ENCODE data around the gene FAM227A.
"Not testable (repeated sequence)": the region's sequence is repeated elsewhere in the genome, so short reads cannot be mapped to it uniquely, and the experiment has no call there.

The FAM227A gene

DNA sequence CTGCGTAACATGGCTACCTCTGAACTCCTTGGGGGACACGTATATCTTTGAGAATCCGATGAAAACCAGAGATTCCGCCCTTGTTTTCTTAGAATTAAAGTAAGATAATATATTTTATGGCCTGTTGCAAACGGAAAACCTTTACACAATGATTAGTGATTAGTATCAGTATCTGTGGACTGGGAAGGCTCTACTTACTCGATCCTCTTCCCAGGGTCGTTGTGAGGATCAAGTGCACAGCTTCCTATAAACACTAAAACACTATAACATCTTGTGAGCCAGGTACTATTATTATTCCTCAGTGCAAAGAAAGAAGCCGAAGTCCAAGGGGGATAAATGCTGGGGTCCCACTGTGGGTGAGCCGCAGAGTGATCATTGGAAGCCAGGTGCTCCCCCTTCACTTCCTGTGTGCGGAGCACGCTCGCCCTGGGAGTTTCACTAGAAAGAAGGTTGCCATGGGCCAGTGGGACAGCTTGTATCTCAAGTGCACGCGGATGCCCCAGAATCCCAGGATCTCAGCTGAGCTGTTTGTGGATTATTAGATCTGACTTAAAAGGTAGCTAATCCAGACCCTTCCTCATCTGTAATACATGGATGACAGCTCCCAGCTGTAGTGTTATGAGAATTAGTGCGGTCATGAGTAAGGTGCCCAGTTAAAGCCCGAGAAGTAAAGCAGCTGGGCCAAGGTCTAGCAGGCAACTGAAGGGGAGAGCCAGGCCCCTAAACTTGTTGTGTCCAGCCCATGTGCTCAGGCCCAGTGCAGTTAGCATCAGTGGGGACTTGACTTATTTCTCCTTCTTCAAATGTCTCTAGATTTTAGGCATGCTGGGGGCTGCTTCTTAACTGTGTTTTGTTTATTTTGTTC lies 1.1 kb upstream of the FAM227A start:
- no peaks in the 10 kb centered on the region for H3K36me3 ChIP-seq (ENCODE audit: control insufficient read depth, insufficient read depth, low read length)
- no peaks in the 10 kb centered on the region for H3K27me3 ChIP-seq (ENCODE audit: control insufficient read depth, insufficient read depth, low read length, poor library complexity, severe bottlenecking)
- H3K4me3 ChIP-seq (ENCODE audit: insufficient read depth, low read depth, low read length) = peak overlapping the region; percentile 64
- WGBS, 2 experiments = 20 to 22% methylated on average over 14 to 16 of the region's 16 CpGs
- H3K9me3 ChIP-seq (ENCODE audit: control insufficient read depth, low read length) = no peaks in the 10 kb centered on the region
- no peak overlapping the region for H3K27ac ChIP-seq (ENCODE audit: insufficient read depth, low read depth, low read length, poor library complexity, severe bottlenecking)
- H3K4me1 ChIP-seq (ENCODE audit: control insufficient read depth, insufficient read depth, low read length) = peaks cover 4% of the 10 kb centered on the region

DNA sequence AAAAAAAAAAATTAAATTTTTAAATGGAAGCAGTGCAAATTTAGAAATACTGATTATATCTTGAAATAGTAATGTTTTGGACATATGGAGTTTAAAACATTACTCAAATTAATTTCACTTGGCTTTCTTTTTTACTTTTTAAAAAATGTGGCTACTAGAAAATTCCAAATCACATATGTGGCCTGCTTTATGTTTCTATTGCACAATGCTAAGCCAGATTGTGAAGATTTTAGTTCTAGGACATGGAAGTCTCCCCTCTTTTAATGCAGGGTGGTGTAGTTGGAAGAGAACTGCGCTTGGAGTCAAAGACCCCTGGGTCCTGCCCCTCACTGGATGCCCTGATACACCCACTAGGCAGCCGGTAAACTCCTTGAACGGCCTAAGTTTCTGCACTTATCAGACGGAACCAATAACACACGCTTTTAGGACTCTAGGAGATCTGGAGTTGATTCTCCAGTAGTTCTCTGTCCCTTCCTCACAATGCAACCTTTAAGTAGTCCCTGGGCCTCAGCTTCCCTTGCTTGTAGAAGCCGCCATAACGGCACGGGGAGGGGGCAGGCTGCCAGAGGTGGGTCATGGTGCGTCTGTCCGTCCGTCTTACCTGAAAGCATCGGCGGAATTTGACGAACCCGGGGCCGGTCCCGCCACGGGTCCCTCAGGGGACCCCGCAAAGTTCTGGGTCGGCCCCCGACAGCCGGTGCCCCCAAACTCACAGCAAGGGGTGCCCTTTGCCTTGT lies 505 bp downstream of the FAM227A start:
- Histone ChIP-seq H3K9me3 (ENCODE audit: control insufficient read depth, low read length) (no peaks in the 10 kb centered on the region), H3K36me3 (ENCODE audit: control insufficient read depth, insufficient read depth, low read length) (no peaks in the 10 kb centered on the region), H3K4me1 (ENCODE audit: control insufficient read depth, insufficient read depth, low read length) (peaks cover 4% of the 10 kb centered on the region), H3K27me3 (ENCODE audit: control insufficient read depth, insufficient read depth, low read length, poor library complexity, severe bottlenecking) (no peaks in the 10 kb centered on the region), H3K4me3 (ENCODE audit: insufficient read depth, low read depth, low read length) (peak overlapping the region; percentile 64), H3K27ac (ENCODE audit: insufficient read depth, low read depth, low read length, poor library complexity, severe bottlenecking) (peak overlapping the region; percentile 92)
- 4 to 5% methylated on average over 22 of the region's 22 CpGs for whole genome bisulfite sequencing, 2 experiments

DNA sequence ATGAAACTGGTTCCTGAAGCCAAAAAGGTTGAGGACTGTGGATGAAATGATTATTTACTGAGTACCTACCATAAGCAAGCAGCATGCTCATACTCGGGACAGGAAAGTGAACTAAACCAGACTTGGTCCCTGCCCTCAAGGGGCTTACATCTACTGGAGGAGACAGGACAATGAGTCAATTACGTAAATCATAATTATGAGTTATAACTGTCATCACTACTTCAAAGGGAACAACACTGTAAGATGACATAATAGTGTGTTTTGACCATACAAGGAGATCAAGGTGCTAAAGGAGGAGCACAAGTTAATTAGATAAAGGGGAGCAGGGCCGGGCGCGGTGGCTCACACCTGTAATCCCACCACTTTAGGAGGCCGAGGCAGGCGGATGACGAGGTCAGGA lies 2.5 kb downstream of the FAM227A start:
- no peaks in the 10 kb centered on the region for H3K27me3 ChIP-seq (ENCODE audit: control insufficient read depth, insufficient read depth, low read length, poor library complexity, severe bottlenecking)
- H3K36me3 ChIP-seq (ENCODE audit: control insufficient read depth, insufficient read depth, low read length) = no peaks in the 10 kb centered on the region
- H3K4me1 ChIP-seq (ENCODE audit: control insufficient read depth, insufficient read depth, low read length) = peaks cover 4% of the 10 kb centered on the region
- WGBS, 2 experiments = 93 to 97% methylated on average over 8 of the region's 8 CpGs
- H3K9me3 ChIP-seq (ENCODE audit: control insufficient read depth, low read length) = no peaks in the 10 kb centered on the region
- H3K27ac ChIP-seq (ENCODE audit: insufficient read depth, low read depth, low read length, poor library complexity, severe bottlenecking) = no peak overlapping the region
- H3K4me3 ChIP-seq (ENCODE audit: insufficient read depth, low read depth, low read length) = no peak overlapping the region

DNA sequence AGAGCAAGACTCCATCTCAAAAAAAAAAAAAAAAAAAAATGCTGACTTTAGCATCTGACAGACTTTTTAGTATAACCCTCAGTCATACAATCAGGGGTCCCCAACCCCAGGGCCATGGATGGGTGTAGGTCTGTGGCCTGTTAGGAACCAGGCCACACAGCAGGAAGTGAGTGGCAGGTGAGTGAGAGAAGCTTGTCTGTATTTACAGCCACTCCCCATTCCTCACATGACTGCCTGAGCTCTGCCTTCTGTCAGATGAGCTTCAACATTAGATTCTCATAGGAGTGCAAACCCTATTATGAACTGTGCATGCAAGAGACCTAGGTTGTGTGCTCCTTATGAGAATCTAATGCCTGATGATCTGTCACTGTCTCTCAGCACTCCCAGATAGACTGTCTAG lies 3.3 kb downstream of the FAM227A start:
- Histone ChIP-seq H3K36me3 (ENCODE audit: control insufficient read depth, insufficient read depth, low read length) (no peaks in the 10 kb centered on the region), H3K4me1 (ENCODE audit: control insufficient read depth, insufficient read depth, low read length) (peaks cover 4% of the 10 kb centered on the region), H3K27ac (ENCODE audit: insufficient read depth, low read depth, low read length, poor library complexity, severe bottlenecking) (no peak overlapping the region), H3K4me3 (ENCODE audit: insufficient read depth, low read depth, low read length) (no peak overlapping the region), H3K9me3 (ENCODE audit: control insufficient read depth, low read length) (no peaks in the 10 kb centered on the region), H3K27me3 (ENCODE audit: control insufficient read depth, insufficient read depth, low read length, poor library complexity, severe bottlenecking) (no peaks in the 10 kb centered on the region)

DNA sequence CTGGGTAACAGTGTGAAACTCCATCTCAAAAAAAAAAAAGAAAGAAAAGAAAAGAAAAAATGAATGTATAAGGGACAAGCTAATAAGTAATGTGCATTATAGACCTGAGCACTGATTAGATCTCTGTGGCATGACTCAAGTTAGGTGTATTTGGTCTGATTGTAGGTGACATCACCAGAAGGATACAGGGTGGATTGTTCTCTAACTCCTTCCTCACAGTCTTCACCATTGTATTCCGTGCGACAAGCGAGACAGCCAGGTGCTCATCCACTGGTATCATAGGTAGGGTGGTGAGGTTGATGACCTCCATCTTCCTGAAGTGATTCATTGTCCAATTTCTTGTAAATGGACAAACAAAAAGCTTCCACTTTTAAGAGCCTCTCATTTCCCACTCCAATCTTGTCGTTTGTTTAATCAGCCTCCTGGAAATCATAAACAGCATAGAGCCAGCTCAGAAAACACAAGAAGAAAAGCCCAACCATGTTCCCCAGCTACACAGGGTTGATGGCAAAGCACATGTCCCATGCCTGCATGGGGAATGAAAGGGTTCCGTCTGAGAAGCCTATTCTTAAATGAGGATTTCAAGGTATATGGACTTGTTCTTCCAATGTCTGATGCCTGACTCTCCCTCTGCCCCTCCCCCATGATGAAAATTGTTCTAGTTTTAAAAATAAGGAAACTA lies 6.2 kb downstream of the FAM227A start:
- no peak overlapping the region for H3K27ac ChIP-seq (ENCODE audit: insufficient read depth, low read depth, low read length, poor library complexity, severe bottlenecking)
- 89 to 97% methylated on average over 2 to 5 of the region's 5 CpGs for WGBS, 2 experiments
- no peaks in the 10 kb centered on the region for H3K4me1 ChIP-seq (ENCODE audit: control insufficient read depth, insufficient read depth, low read length)
- peaks cover 4% of the 10 kb centered on the region for H3K36me3 ChIP-seq (ENCODE audit: control insufficient read depth, insufficient read depth, low read length)
- H3K9me3 ChIP-seq (ENCODE audit: control insufficient read depth, low read length) = no peaks in the 10 kb centered on the region
- H3K4me3 ChIP-seq (ENCODE audit: insufficient read depth, low read depth, low read length) = no peak overlapping the region
- H3K27me3 ChIP-seq (ENCODE audit: control insufficient read depth, insufficient read depth, low read length, poor library complexity, severe bottlenecking) = no peaks in the 10 kb centered on the region

DNA sequence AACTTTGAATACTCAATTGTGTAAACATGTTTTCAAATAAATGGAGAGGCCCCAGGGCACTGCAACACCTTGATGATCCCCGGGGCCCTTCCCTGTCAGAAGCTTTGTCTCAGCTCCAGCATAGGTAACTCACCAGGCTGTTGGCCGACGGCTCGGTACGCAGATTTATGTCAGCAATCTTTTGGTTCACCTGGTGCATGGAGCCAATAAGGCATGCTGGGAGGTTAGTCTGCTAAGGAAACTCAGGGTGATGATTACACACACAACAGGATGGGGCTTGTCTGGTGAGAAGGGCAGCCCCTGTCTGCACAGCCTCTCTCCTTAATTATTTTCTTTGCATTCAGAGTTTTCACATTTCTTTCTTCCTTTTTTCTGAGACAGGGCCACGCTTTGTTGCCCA lies 10.8 kb downstream of the FAM227A start:
- Histone ChIP-seq H3K27me3 (ENCODE audit: control insufficient read depth, insufficient read depth, low read length, poor library complexity, severe bottlenecking) (no peaks in the 10 kb centered on the region), H3K4me1 (ENCODE audit: control insufficient read depth, insufficient read depth, low read length) (no peaks in the 10 kb centered on the region), H3K36me3 (ENCODE audit: control insufficient read depth, insufficient read depth, low read length) (peaks cover 8% of the 10 kb centered on the region), H3K27ac (ENCODE audit: insufficient read depth, low read depth, low read length, poor library complexity, severe bottlenecking) (no peak overlapping the region), H3K4me3 (ENCODE audit: insufficient read depth, low read depth, low read length) (no peak overlapping the region), H3K9me3 (ENCODE audit: control insufficient read depth, low read length) (no peaks in the 10 kb centered on the region)
- 95 to 97% methylated on average over 6 of the region's 6 CpGs for WGBS, 2 experiments

GRCh38 chr22:38644245-38644644 lies 11.9 kb downstream of the FAM227A start:
- not testable (repeated sequence) for H3K27ac ChIP-seq (ENCODE audit: insufficient read depth, low read depth, low read length, poor library complexity, severe bottlenecking); H3K9me3 ChIP-seq (ENCODE audit: control insufficient read depth, low read length); H3K4me1 ChIP-seq (ENCODE audit: control insufficient read depth, insufficient read depth, low read length); H3K27me3 ChIP-seq (ENCODE audit: control insufficient read depth, insufficient read depth, low read length, poor library complexity, severe bottlenecking); H3K4me3 ChIP-seq (ENCODE audit: insufficient read depth, low read depth, low read length); H3K36me3 ChIP-seq (ENCODE audit: control insufficient read depth, insufficient read depth, low read length)
- WGBS, 2 experiments = 98 to 100% methylated on average over 4 to 5 of the region's 5 CpGs

GRCh38 chr22:38641476-38642040 lies 14.6 kb downstream of the FAM227A start:
- H3K27me3 ChIP-seq (ENCODE audit: control insufficient read depth, insufficient read depth, low read length, poor library complexity, severe bottlenecking) = no peaks in the 10 kb centered on the region
- no peak overlapping the region for H3K4me3 ChIP-seq (ENCODE audit: insufficient read depth, low read depth, low read length)
- no peak overlapping the region for H3K27ac ChIP-seq (ENCODE audit: insufficient read depth, low read depth, low read length, poor library complexity, severe bottlenecking)
- 92 to 94% methylated on average over 8 to 9 of the region's 13 CpGs for WGBS, 2 experiments
- H3K4me1 ChIP-seq (ENCODE audit: control insufficient read depth, insufficient read depth, low read length) = no peaks in the 10 kb centered on the region
- peaks cover 18% of the 10 kb centered on the region for H3K36me3 ChIP-seq (ENCODE audit: control insufficient read depth, insufficient read depth, low read length)
- H3K9me3 ChIP-seq (ENCODE audit: control insufficient read depth, low read length) = no peaks in the 10 kb centered on the region

- 92 to 93% methylated on average over 3 of the region's 3 CpGs for WGBS, 2 experiments
- H3K27ac ChIP-seq (ENCODE audit: insufficient read depth, low read depth, low read length, poor library complexity, severe bottlenecking) = no peak overlapping the region
- H3K27me3 ChIP-seq (ENCODE audit: control insufficient read depth, insufficient read depth, low read length, poor library complexity, severe bottlenecking) = no peaks in the 10 kb centered on the region
- no peaks in the 10 kb centered on the region for H3K9me3 ChIP-seq (ENCODE audit: control insufficient read depth, low read length)
- H3K4me3 ChIP-seq (ENCODE audit: insufficient read depth, low read depth, low read length) = no peak overlapping the region
- H3K4me1 ChIP-seq (ENCODE audit: control insufficient read depth, insufficient read depth, low read length) = no peaks in the 10 kb centered on the region
- peaks cover 27% of the 10 kb centered on the region for H3K36me3 ChIP-seq (ENCODE audit: control insufficient read depth, insufficient read depth, low read length)
These were observed 17.5 kb downstream of the FAM227A start for GRCh38 chr22:38638728-38639127.

DNA sequence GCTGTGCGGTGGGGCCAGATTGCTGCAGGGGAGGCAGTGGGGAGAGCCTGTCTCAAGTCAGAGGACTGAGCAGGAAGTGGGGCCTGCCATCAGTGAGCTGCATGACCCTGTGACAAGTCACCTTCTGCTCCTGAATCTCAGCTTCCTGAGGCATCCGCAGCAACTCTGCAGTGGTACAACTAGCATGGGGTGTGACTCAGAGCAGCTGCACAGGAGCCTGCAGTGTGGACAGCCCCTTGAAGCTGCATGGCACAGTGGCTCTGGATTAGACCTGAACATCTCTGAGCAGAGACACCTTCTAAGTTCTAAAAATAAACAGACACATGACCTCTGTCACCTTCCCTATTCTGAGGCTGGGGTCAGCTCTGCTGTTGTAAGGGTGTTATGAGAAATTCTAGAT lies 18.0 kb downstream of the FAM227A start:
- Histone ChIP-seq H3K9me3 (ENCODE audit: control insufficient read depth, low read length) (no peaks in the 10 kb centered on the region), H3K36me3 (ENCODE audit: control insufficient read depth, insufficient read depth, low read length) (peaks cover 23% of the 10 kb centered on the region), H3K4me3 (ENCODE audit: insufficient read depth, low read depth, low read length) (no peak overlapping the region), H3K27ac (ENCODE audit: insufficient read depth, low read depth, low read length, poor library complexity, severe bottlenecking) (no peak overlapping the region), H3K27me3 (ENCODE audit: control insufficient read depth, insufficient read depth, low read length, poor library complexity, severe bottlenecking) (no peaks in the 10 kb centered on the region), H3K4me1 (ENCODE audit: control insufficient read depth, insufficient read depth, low read length) (no peaks in the 10 kb centered on the region)
- WGBS, 2 experiments = 92 to 93% methylated on average over 2 of the region's 2 CpGs

Data from ectodermal cell (in vitro differentiated cells).